GM12864 (cell line): ENCODE measurements around the gene CR2.

Experiments used
- DNase-seq: peaks from one replicate; pipeline ENCODE4 v3.0.0-alpha.2; 2011; ENCODE audit warnings: low read depth
- H3K4me3 ChIP-seq: 2 replicates; pipeline ENCODE4 v1.5.1; 2011; ENCODE audit warnings: mild to moderate bottlenecking, low read depth, low read length, control low read depth
- CTCF ChIP-seq: IDR thresholded peaks from 2 replicates; pipeline ENCODE4 v1.5.1; 2011; ENCODE audit warnings: low read depth, mild to moderate bottlenecking, moderate library complexity, low read length, control low read depth, inconsistent platforms; ENCODE audit errors: missing control alignments

CR2 gene

DNA sequence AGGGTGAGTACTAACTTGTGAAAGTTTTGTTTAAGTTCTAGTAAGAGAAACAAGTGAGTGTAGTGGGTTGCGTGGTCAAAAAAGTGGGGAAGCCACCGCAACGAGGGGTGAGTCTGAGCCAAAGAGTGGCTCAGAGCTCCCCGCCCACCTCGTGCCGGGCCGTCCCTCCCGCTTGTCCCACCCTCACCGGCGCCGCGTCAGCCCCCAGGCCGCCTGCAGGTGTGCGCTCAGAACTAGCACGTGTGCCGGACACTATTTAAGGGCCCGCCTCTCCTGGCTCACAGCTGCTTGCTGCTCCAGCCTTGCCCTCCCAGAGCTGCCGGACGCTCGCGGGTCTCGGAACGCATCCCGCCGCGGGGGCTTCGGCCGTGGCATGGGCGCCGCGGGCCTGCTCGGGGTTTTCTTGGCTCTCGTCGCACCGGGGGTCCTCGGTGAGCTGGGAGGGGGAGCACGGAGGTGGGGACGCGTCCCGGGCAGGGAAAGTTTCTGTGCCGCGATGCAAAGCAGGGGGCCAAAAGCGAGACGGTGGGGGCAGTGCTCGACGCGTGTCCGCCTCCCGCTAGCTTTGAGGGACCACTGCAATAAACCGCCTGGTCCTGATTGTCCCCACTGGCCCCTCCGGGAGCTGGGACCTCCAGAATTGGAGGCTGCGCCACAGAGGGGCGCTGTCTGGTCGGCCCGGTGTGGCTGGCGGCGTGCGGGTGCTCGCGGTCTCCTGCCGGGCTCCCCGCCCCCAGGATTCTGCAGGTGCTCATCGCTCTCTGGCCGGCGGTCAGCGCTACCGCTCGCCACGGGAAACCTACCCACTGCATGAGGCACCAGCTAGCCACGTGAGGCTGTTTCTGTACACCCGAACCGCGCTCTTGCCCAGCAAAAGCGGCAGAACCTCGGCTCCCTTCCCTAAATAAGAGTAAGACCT is at the start of gene CR2:
Gene CR2, plus strand, starts transcription at position 283 of the 919 bp plus-strand sequence. Its CDS starts 91 bp downstream, at position 374.
- DNase-seq = peak; percentile 50
- H3K4me3 ChIP-seq = peak within 1 kb of the TSS; percentile 77
- peak; percentile 65 for TF ChIP-seq CTCF

GRCh38 chr1:207404849-207405525 is 49.1 kb upstream of the CR2 start:
- TF ChIP-seq CTCF = peak; percentile 69
- H3K4me3 ChIP-seq = no peak overlapping the region
- DNase-seq = peak; percentile 49

DNA sequence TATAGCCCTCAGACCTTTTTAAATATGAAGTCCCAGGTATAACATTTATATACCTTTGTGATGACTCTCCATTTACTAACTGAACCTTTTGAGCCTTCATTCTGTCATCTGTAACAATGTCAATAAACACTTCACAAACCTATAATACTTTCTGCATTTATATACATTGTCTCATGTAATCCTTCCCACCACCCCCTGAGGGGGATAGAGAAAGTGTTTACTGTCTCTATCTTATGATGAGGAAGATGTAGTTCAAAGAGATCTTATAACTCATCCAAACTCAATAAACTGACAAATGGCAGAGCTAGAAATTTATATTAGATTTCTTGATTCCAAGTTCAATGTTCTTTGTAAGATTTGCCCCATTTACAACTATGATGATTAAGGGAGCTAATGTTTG is 48.3 kb upstream of the CR2 start:
- no peak for TF ChIP-seq CTCF
- no peak overlapping the region for H3K4me3 ChIP-seq
- DNase-seq = no peak

DNA sequence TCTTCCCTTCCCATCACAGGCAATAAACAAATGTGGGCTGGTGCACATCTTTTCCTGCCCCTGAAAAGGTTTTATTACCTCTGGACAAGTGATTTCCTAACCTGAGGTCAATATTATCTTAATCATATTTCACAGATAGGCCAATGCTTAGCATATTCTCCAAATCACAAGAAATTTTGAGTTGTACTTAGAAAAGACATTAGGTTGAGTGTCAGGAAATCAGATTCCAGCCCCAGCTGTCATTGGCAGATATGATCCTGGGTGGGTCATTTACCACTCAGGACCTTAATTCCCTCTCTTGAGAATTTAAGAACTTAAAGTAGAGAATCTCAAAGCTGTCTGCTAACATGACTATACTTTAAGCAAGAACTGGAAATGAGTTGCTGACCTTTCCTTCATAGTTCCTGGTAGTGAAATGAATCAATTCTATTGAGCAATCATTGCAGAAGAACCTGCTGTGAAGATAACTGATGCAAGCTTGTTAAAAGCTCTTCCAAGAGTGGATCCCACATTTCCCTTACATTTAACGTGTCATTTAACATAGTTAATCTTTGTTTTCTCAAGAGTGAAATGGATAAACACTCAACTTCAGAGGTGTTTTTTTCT is 46.4 kb upstream of the CR2 start:
- no peak for TF ChIP-seq CTCF
- H3K4me3 ChIP-seq = no peak overlapping the region
- DNase-seq = no peak

- no peak overlapping the region for H3K4me3 ChIP-seq
- no peak for DNase-seq
- TF ChIP-seq CTCF = no peak
Observed at GRCh38 chr1:207412845-207413244, 41.3 kb upstream of the CR2 start.

- DNase-seq = peak; percentile 91
- H3K4me3 ChIP-seq = no peak overlapping the region
- TF ChIP-seq CTCF = no peak
Observed at GRCh38 chr1:207414606-207415108, 39.5 kb upstream of the CR2 start.
